A673 (cell line): ENCODE results near the gene DACT2. TPM values are rescaled to one million over a fixed set of nuclear protein-coding genes. Genes with fewer than 3 reads are reported as not detected.

ENCODE experiments used
- BruUV-seq: library from RNA; stranded (reverse); fragments of 400-500 nt; replicated peaks from 2 replicates; lab custom pipeline; 2021; lab: Mats Ljungman, UMichigan
- CTCF ChIA-PET: fragments of 300-600 bp; sonication (Branson Sonifier 250); formaldehyde crosslinking; loops from one replicate; lab custom pipeline; 2022; ENCODE audit warnings: antibody characterized with exemption; lab: Charles Lee
- POLR2A ChIA-PET: fragments of 300-600 bp; sonication (Branson Sonifier 250); formaldehyde crosslinking; loops from one replicate; lab custom pipeline; 2022; ENCODE audit warnings: antibody characterized with exemption; ENCODE audit not compliant: low non-redundant PET; lab: Charles Lee
- DNase-seq: peaks from one replicate; pipeline ENCODE4 v3.0.0-alpha.2; 2015; ENCODE audit warnings: low spot score
- H3K27ac ChIP-seq: fragments of 200-600 bp; sonication (generic); 2 replicates; pipeline ENCODE4 v1.5.1; 2016; ENCODE audit warnings: mixed run types, low read depth, mild to moderate bottlenecking, mixed read lengths, antibody characterized with exemption, low read length; ENCODE audit not compliant: poor library complexity, severe bottlenecking
- H3K27me3 ChIP-seq: fragments of 200-600 bp; sonication (generic); replicated peaks from 2 replicates; pipeline ENCODE4 v1.6.1; 2017; ENCODE audit warnings: mixed run types, low read depth, mild to moderate bottlenecking, mixed read lengths, antibody characterized with exemption, low read length; ENCODE audit not compliant: insufficient read depth, poor library complexity
- H3K36me3 ChIP-seq: fragments of 200-600 bp; sonication (generic); 2 replicates; pipeline ENCODE4 v1.6.1; 2016; ENCODE audit warnings: mixed run types, mild to moderate bottlenecking, mixed read lengths, antibody characterized with exemption, low read length; ENCODE audit not compliant: insufficient read depth, poor library complexity, severe bottlenecking
- H3K4me1 ChIP-seq: fragments of 200-600 bp; sonication (generic); 2 replicates; pipeline ENCODE4 v1.6.1; 2017; ENCODE audit warnings: mixed run types, mild to moderate bottlenecking, mixed read lengths, antibody characterized with exemption, low read length; ENCODE audit not compliant: insufficient read depth, poor library complexity, severe bottlenecking
- H3K4me3 ChIP-seq: fragments of 200-600 bp; sonication (generic); 2 replicates; pipeline ENCODE4 v1.5.1; 2016; ENCODE audit warnings: low read depth, mixed run types, mild to moderate bottlenecking, mixed read lengths, low read length; ENCODE audit not compliant: poor library complexity, severe bottlenecking
- H3K9me3 ChIP-seq: fragments of 200-600 bp; sonication (generic); 2 replicates; pipeline ENCODE4 v1.6.1; 2016; ENCODE audit warnings: mixed run types, low read depth, mild to moderate bottlenecking, mixed read lengths, antibody characterized with exemption, low read length; ENCODE audit not compliant: poor library complexity, severe bottlenecking
- EZH2 ChIP-seq: fragments of 200-600 bp; sonication (generic); IDR thresholded peaks from 2 replicates; pipeline ENCODE4 v1.6.1; 2017; ENCODE audit warnings: borderline replicate concordance, low read depth, mild to moderate bottlenecking, mixed read lengths, antibody characterized with exemption, low read length; ENCODE audit not compliant: poor library complexity, severe bottlenecking
- intact Hi-C: fragments of 100-400 bp; cut with micrococcal nuclease; formaldehyde crosslinking; loops from one replicate; pipeline ENCODE4 v1.10.0; 2022; ENCODE audit not compliant: unreplicated experiment
- total RNA-seq: library from RNA; stranded (reverse); gene quantifications from 2 replicates; pipeline ENCODE4 v1.2.3, GENCODE V29; 2021
- TF ChIP-seq, protein P1 (sequence below): fragments of 300-800, 200-600 bp; sonication (generic); conservative IDR thresholded peaks from 2 replicates; pipeline ENCODE4 v1.5.1; 2017; ENCODE audit warnings: low read depth, mild to moderate bottlenecking, antibody characterized with exemption, low read length, moderate library complexity, mixed read lengths

The DACT2 gene
- total RNA-seq, 1 experiment from 2014 or later = 18.7 TPM

DNA sequence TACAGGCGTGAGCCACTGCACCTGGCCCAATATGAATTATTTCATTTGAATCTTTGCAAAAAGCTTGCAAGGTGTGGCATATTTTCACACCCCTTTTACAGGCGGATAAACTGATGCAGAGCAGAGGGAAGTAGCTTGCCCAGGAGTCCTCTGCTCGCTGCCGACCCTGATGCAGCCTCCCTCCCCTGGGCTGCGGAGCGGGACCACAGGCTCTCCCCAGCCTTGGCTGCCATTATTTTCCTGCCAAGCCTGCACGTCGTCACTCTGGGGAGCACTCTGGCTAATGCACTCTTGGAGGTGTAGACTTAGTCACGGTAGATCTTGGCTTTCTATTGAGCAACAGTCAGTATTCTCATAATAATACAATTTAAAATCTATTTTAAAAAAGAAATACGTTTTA lies 34.8 kb upstream of the DACT2 start:
- Histone ChIP-seq H3K4me1 (peaks cover 4% of the 10 kb centered on the region), H3K36me3 (no peaks in the 10 kb centered on the region), H3K9me3 (no peaks in the 10 kb centered on the region), H3K27me3 (no peaks in the 10 kb centered on the region), H3K4me3 (no peak overlapping the region), H3K27ac (no peak overlapping the region)
- DNase-seq = no peak
- ChIA-PET POLR2A (no interaction called here), CTCF (interaction anchor here (0.6 kb wide), 1 partner anchor 318 kb away, joined by 5 read pairs; no protein-coding TSS in a partner anchor)
- intact Hi-C loops = no loop called here
- BruUV-seq = no TSS peak
- TF ChIP-seq, protein P1, sequence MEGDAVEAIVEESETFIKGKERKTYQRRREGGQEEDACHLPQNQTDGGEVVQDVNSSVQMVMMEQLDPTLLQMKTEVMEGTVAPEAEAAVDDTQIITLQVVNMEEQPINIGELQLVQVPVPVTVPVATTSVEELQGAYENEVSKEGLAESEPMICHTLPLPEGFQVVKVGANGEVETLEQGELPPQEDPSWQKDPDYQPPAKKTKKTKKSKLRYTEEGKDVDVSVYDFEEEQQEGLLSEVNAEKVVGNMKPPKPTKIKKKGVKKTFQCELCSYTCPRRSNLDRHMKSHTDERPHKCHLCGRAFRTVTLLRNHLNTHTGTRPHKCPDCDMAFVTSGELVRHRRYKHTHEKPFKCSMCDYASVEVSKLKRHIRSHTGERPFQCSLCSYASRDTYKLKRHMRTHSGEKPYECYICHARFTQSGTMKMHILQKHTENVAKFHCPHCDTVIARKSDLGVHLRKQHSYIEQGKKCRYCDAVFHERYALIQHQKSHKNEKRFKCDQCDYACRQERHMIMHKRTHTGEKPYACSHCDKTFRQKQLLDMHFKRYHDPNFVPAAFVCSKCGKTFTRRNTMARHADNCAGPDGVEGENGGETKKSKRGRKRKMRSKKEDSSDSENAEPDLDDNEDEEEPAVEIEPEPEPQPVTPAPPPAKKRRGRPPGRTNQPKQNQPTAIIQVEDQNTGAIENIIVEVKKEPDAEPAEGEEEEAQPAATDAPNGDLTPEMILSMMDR = no peak
- no peak for TF ChIP-seq EZH2

DNA sequence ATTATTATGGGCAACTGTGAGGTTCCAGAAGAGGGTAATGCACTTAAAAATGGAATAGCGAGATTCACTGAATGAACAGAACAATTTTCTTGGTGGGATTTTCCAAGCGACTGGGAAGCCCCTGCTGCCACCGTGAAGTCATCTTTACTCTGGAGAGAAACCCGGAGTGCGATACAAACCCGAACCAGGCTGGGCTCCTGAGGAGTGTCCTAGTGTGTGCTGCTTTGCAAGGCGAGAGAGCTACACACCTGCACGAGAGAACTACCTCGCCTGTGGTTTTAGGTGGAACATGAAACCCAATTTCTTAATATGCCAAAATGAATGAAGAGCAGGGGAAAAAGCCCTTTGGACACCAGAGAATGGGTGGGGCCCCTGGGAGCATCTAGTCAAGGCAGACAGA lies 33.5 kb upstream of the DACT2 start:
- Histone ChIP-seq H3K4me3 (no peak overlapping the region), H3K9me3 (no peaks in the 10 kb centered on the region), H3K4me1 (peaks cover 4% of the 10 kb centered on the region), H3K27ac (no peak overlapping the region), H3K36me3 (no peaks in the 10 kb centered on the region), H3K27me3 (no peaks in the 10 kb centered on the region)
- no TSS peak for BruUV-seq
- intact Hi-C loops = no loop called here
- TF ChIP-seq, protein P1 = no peak
- no peak for TF ChIP-seq EZH2
- no peak for DNase-seq
- ChIA-PET CTCF (no interaction called here), POLR2A (no interaction called here)

- Histone ChIP-seq H3K4me1 (peaks cover 4% of the 10 kb centered on the region), H3K9me3 (no peaks in the 10 kb centered on the region), H3K27me3 (no peaks in the 10 kb centered on the region), H3K36me3 (no peaks in the 10 kb centered on the region), H3K4me3 (no peak overlapping the region), H3K27ac (no peak overlapping the region)
- no peak for TF ChIP-seq EZH2
- TF ChIP-seq, protein P1 = no peak
- ChIA-PET POLR2A (no interaction called here), CTCF (interaction anchor here (0.6 kb wide), 1 partner anchor 445 kb away, joined by 3 read pairs; no protein-coding TSS in a partner anchor)
- peak; percentile 17 for DNase-seq
- intact Hi-C loops = no loop called here
- no TSS peak for BruUV-seq
Observed at GRCh38 chr6:168352096-168352495, 32.5 kb upstream of the DACT2 start.
